Natural killer cell (primary cell): ENCODE measurements around the gene OPHN1. TPM values are rescaled to one million over a fixed set of nuclear protein-coding genes. Genes with fewer than 3 reads are reported as not detected.

Experiments
- ATAC-seq, 3 donors: fragments of 150-1000 bp in 2 of 3; fragments of 200-7000 bp in 1 of 3; cut with Tn5 transposase; 1 replicate in 1 of 3; 2 replicates in 2 of 3; pipeline ENCODE4 v1.10.0; 2021; ENCODE audit warnings: mild to moderate bottlenecking in 2 of 3, moderate library complexity in 2 of 3
- DNase-seq, 2 donors: peaks; one replicate each; pipeline versions ENCODE4 v3.0.0 to v3.0.0-alpha.2; 2013 to 2021; ENCODE audit warnings: mixed read lengths in 1 of 2
- H3K27ac ChIP-seq: one replicate; pipeline ENCODE4 v1.5.1; 2013; ENCODE audit warnings: mild to moderate bottlenecking, low read length
- H3K27me3 ChIP-seq: one replicate; pipeline ENCODE4 v1.6.1; 2013; ENCODE audit warnings: low read length; ENCODE audit not compliant: control insufficient read depth, insufficient read depth
- H3K36me3 ChIP-seq: one replicate; pipeline ENCODE4 v1.6.1; 2013; ENCODE audit warnings: low read length; ENCODE audit not compliant: control insufficient read depth, insufficient read depth
- H3K4me1 ChIP-seq: one replicate; pipeline ENCODE4 v1.6.1; 2013; ENCODE audit warnings: low read length; ENCODE audit not compliant: control insufficient read depth, insufficient read depth
- H3K4me3 ChIP-seq: one replicate; pipeline ENCODE4 v1.5.1; 2013; ENCODE audit warnings: low read length
- H3K9me3 ChIP-seq: one replicate; pipeline ENCODE4 v1.6.1; 2013; ENCODE audit warnings: low read length; ENCODE audit not compliant: control insufficient read depth, insufficient read depth
- H3K27ac Mint-ChIP-seq, 2 donors: one replicate each; pipeline ENCODE4 v1.8.0; 2022; ENCODE audit warnings: mild to moderate bottlenecking in 2 of 2, mixed read lengths in 2 of 2, moderate library complexity in 1 of 2
- H3K27me3 Mint-ChIP-seq, 2 donors: one replicate each; pipeline ENCODE4 v1.8.0; 2022; ENCODE audit warnings: low read depth in 2 of 2, mixed read lengths in 2 of 2
- H3K36me3 Mint-ChIP-seq: one replicate; pipeline ENCODE4 v1.8.0; 2022; ENCODE audit warnings: mixed read lengths
- H3K4me1 Mint-ChIP-seq, 2 donors: one replicate each; pipeline ENCODE4 v1.8.0; 2022; ENCODE audit warnings: mixed read lengths in 2 of 2
- H3K4me3 Mint-ChIP-seq: one replicate; pipeline ENCODE4 v1.8.0; 2022; ENCODE audit warnings: mild to moderate bottlenecking, moderate library complexity, mixed read lengths
- H3K9me3 Mint-ChIP-seq, 2 donors: one replicate each; pipeline ENCODE4 v1.8.0; 2022; ENCODE audit warnings: mixed read lengths in 2 of 2
- WGBS: methylation state at CpG from one replicate; pipeline ENCODE4 v1.1.7; 2013; ENCODE audit warnings: missing lambda C conversion rate; ENCODE audit not compliant: insufficient coverage; 5-methylcytosine and 5-hydroxymethylcytosine counted together
- intact Hi-C: fragments of 100-400 bp; cut with micrococcal nuclease; formaldehyde crosslinking; loops from one replicate; pipeline ENCODE4 v1.14.2; 2022
- total RNA-seq, 4 donors: library from RNA; stranded (reverse); fragments of 120-200 nt in 1 of 4; gene quantifications; one replicate each; pipeline versions ENCODE4 v1.2.3 to v1.2.4, GENCODE V29; 2013 to 2022
- TF ChIP-seq, protein P1 (sequence below): fragments of 200-600 bp; IDR thresholded peaks from one replicate; pipeline ENCODE4 v1.8.0; 2022; ENCODE audit warnings: antibody characterized with exemption

The OPHN1 gene
- total RNA-seq, 3 donors from 2014 or later (not counting 1 experiment from before 2014, with no cell fraction given), result 1.4 to 5.6 (median 3.7) TPM

DNA sequence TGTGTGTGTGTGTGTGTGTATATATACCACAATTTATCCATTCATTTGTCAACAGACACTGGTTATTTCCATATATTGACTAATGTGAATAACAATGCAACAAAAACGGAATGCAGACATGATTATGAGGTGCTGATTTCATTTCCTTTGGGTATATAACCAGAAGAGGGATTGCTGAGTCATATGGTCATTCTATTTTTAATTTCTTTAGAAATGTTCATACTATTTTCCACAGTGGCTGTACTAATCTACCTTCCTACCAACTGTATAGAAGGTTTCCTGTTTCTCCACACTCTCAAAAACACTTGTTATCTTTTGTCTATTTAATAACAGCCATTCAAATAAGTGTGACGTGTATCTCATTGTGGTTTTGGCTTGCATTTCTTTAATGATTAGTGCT is 269.9 kb downstream of the OPHN1 start:
- no peaks in the 10 kb centered on the region for H3K9me3 Mint-ChIP-seq
- intact Hi-C loops, result no loop called here
- DNase-seq (no peak), ATAC-seq (no peak)
- Histone ChIP-seq H3K27me3 (no peaks in the 10 kb centered on the region), H3K36me3 (no peaks in the 10 kb centered on the region), H3K4me3 (no peak overlapping the region), H3K27ac (no peak overlapping the region), H3K9me3 (no peaks in the 10 kb centered on the region), H3K4me1 (no peaks in the 10 kb centered on the region)
- no peak overlapping the region for H3K4me3 Mint-ChIP-seq
- no peaks in the 10 kb centered on the region for H3K4me1 Mint-ChIP-seq
- no peak overlapping the region for H3K27ac Mint-ChIP-seq
- WGBS, result no CpG with 5 or more reads among the region's 2 CpGs
- TF ChIP-seq, protein P1, sequence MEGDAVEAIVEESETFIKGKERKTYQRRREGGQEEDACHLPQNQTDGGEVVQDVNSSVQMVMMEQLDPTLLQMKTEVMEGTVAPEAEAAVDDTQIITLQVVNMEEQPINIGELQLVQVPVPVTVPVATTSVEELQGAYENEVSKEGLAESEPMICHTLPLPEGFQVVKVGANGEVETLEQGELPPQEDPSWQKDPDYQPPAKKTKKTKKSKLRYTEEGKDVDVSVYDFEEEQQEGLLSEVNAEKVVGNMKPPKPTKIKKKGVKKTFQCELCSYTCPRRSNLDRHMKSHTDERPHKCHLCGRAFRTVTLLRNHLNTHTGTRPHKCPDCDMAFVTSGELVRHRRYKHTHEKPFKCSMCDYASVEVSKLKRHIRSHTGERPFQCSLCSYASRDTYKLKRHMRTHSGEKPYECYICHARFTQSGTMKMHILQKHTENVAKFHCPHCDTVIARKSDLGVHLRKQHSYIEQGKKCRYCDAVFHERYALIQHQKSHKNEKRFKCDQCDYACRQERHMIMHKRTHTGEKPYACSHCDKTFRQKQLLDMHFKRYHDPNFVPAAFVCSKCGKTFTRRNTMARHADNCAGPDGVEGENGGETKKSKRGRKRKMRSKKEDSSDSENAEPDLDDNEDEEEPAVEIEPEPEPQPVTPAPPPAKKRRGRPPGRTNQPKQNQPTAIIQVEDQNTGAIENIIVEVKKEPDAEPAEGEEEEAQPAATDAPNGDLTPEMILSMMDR, result no peak
- H3K27me3 Mint-ChIP-seq, result peaks cover 0 to 7% of the 10 kb centered on the region in 2 donors
- no peaks in the 10 kb centered on the region for H3K36me3 Mint-ChIP-seq

DNA sequence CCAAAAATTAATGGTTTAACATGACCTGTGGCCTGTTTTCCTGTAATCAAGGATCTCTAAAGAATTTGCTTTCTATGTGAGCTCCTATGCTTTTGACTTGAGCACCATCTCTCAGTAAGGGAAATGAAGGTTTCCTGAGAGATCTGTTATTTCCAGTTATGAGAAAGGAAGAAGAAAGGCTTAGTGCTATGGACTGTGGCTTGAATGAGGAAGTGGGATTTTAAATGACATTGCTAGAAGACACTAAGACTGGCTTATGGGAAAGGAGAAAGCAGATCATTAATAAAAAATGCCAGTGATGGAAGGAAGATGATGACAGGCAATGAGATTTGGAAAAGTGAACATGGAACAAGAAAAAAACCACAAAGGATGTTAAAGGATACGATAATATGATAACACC is 285.4 kb downstream of the OPHN1 start:
- H3K4me3 ChIP-seq, result no peak overlapping the region
- no peaks in the 10 kb centered on the region for H3K27me3 ChIP-seq
- DNase-seq (no peak), ATAC-seq (no peak)
- H3K9me3 ChIP-seq, result no peaks in the 10 kb centered on the region
- no peak overlapping the region for H3K27ac ChIP-seq
- H3K4me1 ChIP-seq, result no peaks in the 10 kb centered on the region
- H3K27me3 Mint-ChIP-seq, result no peaks in the 10 kb centered on the region
- H3K4me1 Mint-ChIP-seq, result no peaks in the 10 kb centered on the region
- H3K4me3 Mint-ChIP-seq, result no peak overlapping the region
- TF ChIP-seq, protein P1, result no peak
- H3K36me3 Mint-ChIP-seq, result no peaks in the 10 kb centered on the region
- intact Hi-C loops, result no loop called here
- no CpG with 5 or more reads among the region's 1 CpG for WGBS
- no peaks in the 10 kb centered on the region for H3K36me3 ChIP-seq
- H3K9me3 Mint-ChIP-seq, result no peaks in the 10 kb centered on the region
- H3K27ac Mint-ChIP-seq, result no peak overlapping the region

DNA sequence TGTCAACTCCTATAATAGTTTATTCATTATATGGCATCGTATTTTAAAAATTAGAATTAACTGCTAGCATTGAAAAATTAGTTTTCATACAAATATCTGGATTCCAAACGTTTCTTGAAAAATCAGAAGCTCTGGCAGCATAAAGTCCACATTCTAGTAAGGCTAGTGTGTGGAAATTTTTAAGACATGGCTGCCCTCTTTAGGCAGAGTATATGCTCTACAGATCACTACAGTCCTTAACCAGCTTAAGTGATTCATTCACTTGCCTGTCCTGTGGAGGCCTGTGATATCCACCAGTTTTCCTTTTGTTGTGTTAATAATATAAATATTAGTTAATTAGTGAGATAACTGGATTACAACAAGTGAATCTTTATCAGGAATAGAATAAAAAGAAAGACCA is 287.2 kb downstream of the OPHN1 start:
- Mint-ChIP-seq H3K4me3 (no peak overlapping the region), H3K27me3 (peaks cover 3 to 9% of the 10 kb centered on the region in 2 donors), H3K36me3 (no peaks in the 10 kb centered on the region), H3K4me1 (no peaks in the 10 kb centered on the region), H3K9me3 (no peaks in the 10 kb centered on the region), H3K27ac (no peak overlapping the region)
- H3K36me3 ChIP-seq, result no peaks in the 10 kb centered on the region
- intact Hi-C loops, result no loop called here
- ATAC-seq, result no peak
- no CpG with 5 or more reads among the region's 2 CpGs for WGBS
- H3K4me1 ChIP-seq, result no peaks in the 10 kb centered on the region
- H3K4me3 ChIP-seq, result no peak overlapping the region
- DNase-seq, result no peak
- no peak overlapping the region for H3K27ac ChIP-seq
- no peaks in the 10 kb centered on the region for H3K9me3 ChIP-seq
- no peaks in the 10 kb centered on the region for H3K27me3 ChIP-seq
- TF ChIP-seq, protein P1, result no peak

DNA sequence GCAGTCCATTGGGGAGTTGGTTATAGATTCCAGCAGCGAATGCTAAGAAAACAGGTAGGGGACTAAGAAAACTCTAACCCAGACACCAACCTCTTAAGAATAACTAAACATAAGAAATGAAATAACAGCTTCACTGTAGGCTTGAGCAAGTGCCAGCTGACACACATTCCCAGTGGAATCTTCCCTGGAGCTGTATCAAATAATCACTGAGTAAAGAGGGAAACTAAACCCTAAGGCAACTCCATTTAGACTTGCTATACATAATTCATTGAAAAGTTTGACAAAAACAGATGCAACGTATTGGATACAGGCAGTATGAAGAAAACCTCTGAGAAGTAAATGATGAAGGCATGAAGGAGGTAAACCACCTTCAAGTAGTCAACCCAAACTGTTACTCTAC is 293.5 kb downstream of the OPHN1 start:
- no peak for DNase-seq
- TF ChIP-seq, protein P1, result no peak

More for the DNA sequence above, 293.5 kb downstream of the OPHN1 start:
- H3K27ac Mint-ChIP-seq, result no peak overlapping the region
- ATAC-seq, result no peak
- Histone ChIP-seq H3K27me3 (no peaks in the 10 kb centered on the region), H3K4me1 (no peaks in the 10 kb centered on the region), H3K27ac (no peak overlapping the region), H3K4me3 (no peak overlapping the region), H3K36me3 (no peaks in the 10 kb centered on the region), H3K9me3 (no peaks in the 10 kb centered on the region)
- intact Hi-C loops, result no loop called here
- no peaks in the 10 kb centered on the region for H3K4me1 Mint-ChIP-seq
- H3K9me3 Mint-ChIP-seq, result no peaks in the 10 kb centered on the region
- H3K36me3 Mint-ChIP-seq, result no peaks in the 10 kb centered on the region
- WGBS, result no CpG with 5 or more reads among the region's 2 CpGs
- peaks cover 3 to 17% of the 10 kb centered on the region in 2 donors for H3K27me3 Mint-ChIP-seq
- no peak overlapping the region for H3K4me3 Mint-ChIP-seq
